DOHH2 (cell line): ENCODE data around the gene LRRC1.

Experiments used
- EZH2phosphoT487 ChIP-seq: fragments of 200-600 bp; sonication (generic); IDR thresholded peaks from 2 replicates; pipeline ENCODE4 v1.6.1; 2017; ENCODE audit warnings: borderline replicate concordance, mild to moderate bottlenecking, antibody characterized with exemption, low read length, moderate library complexity, mixed read lengths
- TF ChIP-seq, protein P1 (sequence below): fragments of 200-600 bp; sonication (generic); IDR thresholded peaks from one replicate; pipeline ENCODE4 v1.5.1; 2014; ENCODE audit warnings: antibody characterized with exemption, mild to moderate bottlenecking, low read depth, low read length; ENCODE audit not compliant: poor library complexity, severe bottlenecking

DNA sequence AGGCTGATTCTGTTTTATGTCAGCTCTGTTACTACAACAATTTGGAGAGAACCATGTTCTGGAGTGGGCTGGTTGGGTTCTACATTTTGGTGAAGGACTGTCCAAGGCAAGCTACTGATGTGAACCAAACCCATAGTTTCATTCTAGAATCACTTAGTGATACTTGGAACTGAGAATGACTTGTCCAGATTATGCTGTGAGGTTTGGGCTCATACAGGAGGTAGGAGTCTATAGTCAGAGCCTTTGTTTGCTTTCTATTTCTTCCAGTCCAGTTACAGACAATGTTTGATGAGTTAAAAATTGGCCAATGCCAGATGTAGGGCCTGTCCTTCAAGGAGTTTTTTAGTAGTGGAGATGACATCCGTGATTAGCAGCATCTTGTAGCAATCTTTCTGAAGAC, 97.9 kb downstream of the LRRC1 start:
- TF ChIP-seq, protein P1, sequence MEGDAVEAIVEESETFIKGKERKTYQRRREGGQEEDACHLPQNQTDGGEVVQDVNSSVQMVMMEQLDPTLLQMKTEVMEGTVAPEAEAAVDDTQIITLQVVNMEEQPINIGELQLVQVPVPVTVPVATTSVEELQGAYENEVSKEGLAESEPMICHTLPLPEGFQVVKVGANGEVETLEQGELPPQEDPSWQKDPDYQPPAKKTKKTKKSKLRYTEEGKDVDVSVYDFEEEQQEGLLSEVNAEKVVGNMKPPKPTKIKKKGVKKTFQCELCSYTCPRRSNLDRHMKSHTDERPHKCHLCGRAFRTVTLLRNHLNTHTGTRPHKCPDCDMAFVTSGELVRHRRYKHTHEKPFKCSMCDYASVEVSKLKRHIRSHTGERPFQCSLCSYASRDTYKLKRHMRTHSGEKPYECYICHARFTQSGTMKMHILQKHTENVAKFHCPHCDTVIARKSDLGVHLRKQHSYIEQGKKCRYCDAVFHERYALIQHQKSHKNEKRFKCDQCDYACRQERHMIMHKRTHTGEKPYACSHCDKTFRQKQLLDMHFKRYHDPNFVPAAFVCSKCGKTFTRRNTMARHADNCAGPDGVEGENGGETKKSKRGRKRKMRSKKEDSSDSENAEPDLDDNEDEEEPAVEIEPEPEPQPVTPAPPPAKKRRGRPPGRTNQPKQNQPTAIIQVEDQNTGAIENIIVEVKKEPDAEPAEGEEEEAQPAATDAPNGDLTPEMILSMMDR: no peak
- no peak for TF ChIP-seq EZH2phosphoT487
